ENCODE data around the gene NSFL1C.

- TF ChIP-seq POLR2A (IDR thresholded peaks at IDR 0.05) (no peak), CTCF (IDR thresholded peaks at IDR 0.05) (no peak)
Observed at GRCh38 chr20:1417273-1417672, 49.4 kb downstream of the NSFL1C start.
